ENCODE data around the gene SEPTIN8. TPM values are rescaled to one million over a fixed set of nuclear protein-coding genes. Genes with fewer than 3 reads are reported as not detected.

SEPTIN8 gene
- total and polyA plus RNA-seq, 10 donors, result 6.1 to 29.8 (median 17.9) TPM

GRCh38 chr5:132734687-132735086, 42.4 kb downstream of the SEPTIN8 start:
- no peak overlapping the region for H3K27ac ChIP-seq
- 88 to 96% (median 90%) methylated on average over 2 of the region's 2 CpGs for WGBS, 5 donors
- H3K36me3 ChIP-seq, result peaks cover 0 to 22% (median 0%) of the 10 kb centered on the region in 6 donors
- intact Hi-C loops (cut with DNase I; ENCODE audit: low total_unique reads), result no loop called here
- no peaks in the 10 kb centered on the region for H3K9me3 ChIP-seq
- no peak for TF ChIP-seq POLR2A (IDR thresholded peaks at IDR 0.05)
- no peak for TF ChIP-seq POLR2AphosphoS5 (IDR thresholded peaks at IDR 0.05)
- no peak for TF ChIP-seq CTCF (IDR thresholded peaks at IDR 0.05 in 8 of 11, conservative IDR thresholded peaks at IDR 0.05 in 3 of 11)
- peaks cover 0 to 8% (median 0%) of the 10 kb centered on the region in 7 donors for H3K27me3 ChIP-seq (replicated peaks in 1 of 7)
- DNase-seq, result no peak
- H3K4me3 ChIP-seq, result no peak overlapping the region
- peaks cover 8 to 26% (median 18%) of the 10 kb centered on the region in 6 donors for H3K4me1 ChIP-seq

- DNase-seq, result no peak
- no peaks in the 10 kb centered on the region for H3K27me3 ChIP-seq (replicated peaks in 1 of 7)
- H3K4me1 ChIP-seq, result peaks cover 8 to 26% (median 18%) of the 10 kb centered on the region in 6 donors
- H3K4me3 ChIP-seq, result no peak overlapping the region
- no peak overlapping the region for H3K27ac ChIP-seq
- H3K9me3 ChIP-seq, result no peaks in the 10 kb centered on the region
- TF ChIP-seq POLR2A (IDR thresholded peaks at IDR 0.05), result no peak
- TF ChIP-seq CTCF (IDR thresholded peaks at IDR 0.05 in 8 of 11, conservative IDR thresholded peaks at IDR 0.05 in 3 of 11), result no peak
- no peak for TF ChIP-seq POLR2AphosphoS5 (IDR thresholded peaks at IDR 0.05)
- intact Hi-C loops (cut with DNase I; ENCODE audit: low total_unique reads), result no loop called here
- H3K36me3 ChIP-seq, result peaks cover 0 to 27% (median 0%) of the 10 kb centered on the region in 6 donors
- WGBS, 5 donors, result 87 to 96% (median 88%) methylated on average over 2 of the region's 2 CpGs
Measured at GRCh38 chr5:132733499-132734148, 43.4 kb downstream of the SEPTIN8 start.

GRCh38 chr5:132729896-132730295, 47.1 kb downstream of the SEPTIN8 start:
- Histone ChIP-seq H3K27me3 (replicated peaks in 1 of 7) (no peaks in the 10 kb centered on the region), H3K4me3 (no peak overlapping the region), H3K4me1 (no peaks in the 10 kb centered on the region), H3K9me3 (no peaks in the 10 kb centered on the region), H3K27ac (no peak overlapping the region), H3K36me3 (peaks cover 0 to 43% (median 4%) of the 10 kb centered on the region in 6 donors)
- no peak for DNase-seq
- no peak for TF ChIP-seq CTCF (IDR thresholded peaks at IDR 0.05 in 8 of 11, conservative IDR thresholded peaks at IDR 0.05 in 3 of 11)
- no peak for TF ChIP-seq POLR2AphosphoS5 (IDR thresholded peaks at IDR 0.05)
- TF ChIP-seq POLR2A (IDR thresholded peaks at IDR 0.05), result no peak
- intact Hi-C loops (cut with DNase I; ENCODE audit: low total_unique reads), result no loop called here
- WGBS, 5 donors, result 90 to 99% (median 95%) methylated on average over 10 of the region's 10 CpGs

- DNase-seq, result no peak
- H3K27ac ChIP-seq, result no peak overlapping the region
- H3K4me3 ChIP-seq, result no peak overlapping the region
- no peaks in the 10 kb centered on the region for H3K9me3 ChIP-seq
- TF ChIP-seq POLR2AphosphoS5 (IDR thresholded peaks at IDR 0.05), result no peak
- TF ChIP-seq POLR2A (IDR thresholded peaks at IDR 0.05), result no peak
- no peak for TF ChIP-seq CTCF (IDR thresholded peaks at IDR 0.05 in 8 of 11, conservative IDR thresholded peaks at IDR 0.05 in 3 of 11)
- H3K36me3 ChIP-seq, result peaks cover 0 to 42% (median 4%) of the 10 kb centered on the region in 6 donors
- WGBS, 5 donors, result 95 to 100% (median 98%) methylated on average over 2 of the region's 2 CpGs
- no peaks in the 10 kb centered on the region for H3K27me3 ChIP-seq (replicated peaks in 1 of 7)
- intact Hi-C loops (cut with DNase I; ENCODE audit: low total_unique reads), result no loop called here
- no peaks in the 10 kb centered on the region for H3K4me1 ChIP-seq
Measured at GRCh38 chr5:132725745-132726144, 51.3 kb downstream of the SEPTIN8 start.
